Heart left ventricle (tissue), 16 donors: ENCODE data around the gene LRRC2. TPM values are rescaled to one million over a fixed set of nuclear protein-coding genes. Genes with fewer than 3 reads are reported as not detected.

Source experiments
- ATAC-seq, 4 donors: fragments of 200-7000 bp; cut with Tn5 transposase; one replicate each; pipeline ENCODE4 v1.9.1; 2020 to 2022; ENCODE audit warnings: moderate library complexity in 4 of 4, mild to moderate bottlenecking in 3 of 4, moderate number of reproducible peaks in 1 of 4
- DNase-seq, 5 donors: peaks; one replicate each; pipeline ENCODE4 v3.0.0-alpha.2; 2020
- H3K27ac ChIP-seq, 12 donors: fragments of 200-600 bp; sonication (generic) in 4 of 12; one replicate each; pipeline versions ENCODE4 v1.5.0 to v1.8.0; 2016 to 2022; ENCODE audit warnings: mild to moderate bottlenecking in 2 of 12
- H3K27me3 ChIP-seq, 9 donors: fragments of 200-600 bp; sonication (generic) in 2 of 9; one replicate each; pipeline versions ENCODE4 v1.5.1 to v1.8.0; 2016 to 2022; ENCODE audit warnings: mild to moderate bottlenecking in 3 of 9
- H3K36me3 ChIP-seq, 9 donors: fragments of 200-600 bp; sonication (generic) in 2 of 9; one replicate each; pipeline versions ENCODE4 v1.5.0 to v1.8.0; 2018 to 2022; ENCODE audit warnings: mild to moderate bottlenecking in 2 of 9
- H3K4me1 ChIP-seq, 12 donors: fragments of 200-600 bp; sonication (generic) in 4 of 12; one replicate each; pipeline versions ENCODE4 v1.5.0 to v1.8.0; 2016 to 2022; ENCODE audit warnings: mild to moderate bottlenecking in 3 of 12
- H3K4me3 ChIP-seq, 12 donors: fragments of 200-600 bp; sonication (generic) in 4 of 12; one replicate each; pipeline versions ENCODE4 v1.5.0 to v1.8.0; 2017 to 2022; ENCODE audit warnings: mild to moderate bottlenecking in 9 of 12, moderate library complexity in 4 of 12
- H3K9me3 ChIP-seq, 12 donors: fragments of 200-600 bp; sonication (generic) in 4 of 12; one replicate each; pipeline versions ENCODE4 v1.5.0 to v1.8.0; 2016 to 2022; ENCODE audit warnings: mild to moderate bottlenecking in 1 of 12
- CTCF ChIP-seq, 12 donors: fragments of 200-600 bp; sonication (generic) in 4 of 12; IDR thresholded peaks; one replicate each; pipeline versions ENCODE4 v1.5.0 to v1.8.0; 2018 to 2022; ENCODE audit warnings: antibody characterized with exemption in 12 of 12, mild to moderate bottlenecking in 5 of 12
- POLR2A ChIP-seq, 2 donors: fragments of 450-650 bp; IDR thresholded peaks; one replicate each; pipeline ENCODE4 v1.6.1; 2017; ENCODE audit warnings: antibody characterized with exemption in 2 of 2, mild to moderate bottlenecking in 2 of 2, moderate library complexity in 2 of 2
- WGBS, 4 donors: extraction: QIAGEN DNeasy Blood & Tissue Kit in 2 of 4; methylation state at CpG; one replicate each; pipeline versions ENCODE4 v1.1.5 to v1.1.7; 2013 to 2018; 5-methylcytosine and 5-hydroxymethylcytosine counted together
- intact Hi-C, 10 donors: fragments of 100-400 bp; cut with DNase I; formaldehyde crosslinking; loops; one replicate each; pipeline versions ENCODE4 v1.11.1 to v1.14.2; 2022
- polyA plus RNA-seq, 2 donors: library from polyadenylated mRNA; stranded (reverse); fragments of 200-250 nt; gene quantifications; one replicate each; pipeline ENCODE4 v1.2.3, GENCODE V29; 2013
- total RNA-seq, 9 donors: library from RNA; depleted of rRNA in 2 of 9; stranded (reverse); fragments of >200 nt in 2 of 9; fragmentation: NEBNext Ultra II Directional in 3 of 9; extraction: Animal tissue kit (Norgen Biotek cat#: 25700) in 3 of 9; gene quantifications; one replicate each; pipeline versions ENCODE4 v1.1.0 to v1.2.4, GENCODE V29; 2016 to 2023
- donor health status: ischemic (EF 13 %, LVEDD 7.1; RV severe dilation, severe dysfunction).
- donor health status: healthy with polysubstance abuse.
- donor health status: DM: no; HTN: yes; CAD: no.
- donor health status: DM: no; HTN: no; CAD: no.
- donor health status: ischemic (EF 25% LVEDD 6.9; RV normal size, moderate dysfunction).
- donor health status: ischemic (EF 25% LVEDD 5.7; RV mildly dilated, moderate dysfunction).
- donor health status: healthy.
- donor health status: DM: yes; HTN: yes; CAD: no.
- donor health status: ischemic (EF 35%, LVEDD 5.7; RV mildly dilated, moderate dysfunction).
- donor health status: nonischemic (EF 11% LVEDD 7.7; RV severe dilation, severe dysfunction).
- donor health status: DM: yes; HTN: yes; CAD: no.
- donor health status: PGD.
- donor health status: ischemic (EF 29% LVEDD 5.4; RV normal size, mild dysfunction).
- donor health status: nonischemic (EF 23%, LVEDD 6.1; RV moderate dilation, normal function).

LRRC2 gene
- total and polyA plus RNA-seq, 11 donors, result 20.7 to 147 (median 83.7) TPM

- WGBS, 4 donors, result 2 to 5% (median 3%) methylated on average over 17 to 21 of the region's 21 CpGs
Measured at GRCh38 chr3:46565607-46566039, 479 bp downstream of the LRRC2 start.

DNA sequence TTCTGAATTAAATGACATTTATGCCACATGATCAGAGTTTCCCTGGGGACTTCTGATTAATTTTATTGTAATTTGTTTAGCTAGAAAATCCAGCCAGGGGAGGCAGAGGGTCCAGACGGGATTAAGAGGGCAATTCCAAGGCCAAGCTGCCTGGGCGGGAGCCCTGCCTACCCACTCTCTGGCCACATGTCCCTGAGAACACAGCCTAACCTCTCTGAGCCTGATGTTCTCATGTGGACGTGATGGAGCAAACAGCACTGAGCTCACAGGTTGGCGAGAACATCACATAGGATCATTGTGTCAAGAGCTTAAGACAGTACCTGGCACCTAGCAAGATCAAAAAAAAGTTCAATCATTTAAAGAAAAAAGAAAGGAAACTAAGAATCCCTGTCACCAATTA is 1.0 kb downstream of the LRRC2 start:
- no peak for DNase-seq
- ATAC-seq, result peak in 3 of 4 donors; percentile 12 to 18 (median 14)
- WGBS, 4 donors, result 52 to 59% (median 54%) methylated on average over 4 of the region's 4 CpGs
- intact Hi-C loops, result loop anchor here in 4 of 10 donors (5.0 to 10.0 kb wide), 4 partner anchors 62 to 100 kb away; no protein-coding TSS in a partner anchor
- Histone ChIP-seq H3K9me3 (peaks cover 0 to 20% (median 0%) of the 10 kb centered on the region in 12 donors), H3K4me1 (peaks cover 0 to 48% (median 13%) of the 10 kb centered on the region in 12 donors), H3K4me3 (peak overlapping the region; percentile 21 to 72 (median 66)), H3K27ac (peak overlapping the region; percentile 80 to 99 (median 92)), H3K27me3 (peaks cover 0 to 24% (median 0%) of the 10 kb centered on the region in 9 donors), H3K36me3 (no peaks in the 10 kb centered on the region)
- TF ChIP-seq POLR2A (IDR thresholded peaks at IDR 0.05) (no peak), CTCF (IDR thresholded peaks at IDR 0.05) (no peak)

More at GRCh38 chr3:46565607-46566039, 479 bp downstream of the LRRC2 start:
- Histone ChIP-seq H3K4me3 (peak overlapping the region; percentile 21 to 72 (median 66)), H3K4me1 (peaks cover 0 to 43% (median 12%) of the 10 kb centered on the region in 12 donors), H3K36me3 (no peaks in the 10 kb centered on the region), H3K9me3 (peaks cover 0 to 20% (median 0%) of the 10 kb centered on the region in 12 donors), H3K27ac (peak overlapping the region; percentile 80 to 99 (median 92)), H3K27me3 (peaks cover 0 to 24% (median 0%) of the 10 kb centered on the region in 9 donors)
- TF ChIP-seq POLR2A (IDR thresholded peaks at IDR 0.05), result peak in 1 of 2 donors; percentile 39
- TF ChIP-seq CTCF (IDR thresholded peaks at IDR 0.05), result peak in 5 of 12 donors; percentile 8 to 37 (median 29)
- ATAC-seq (peak; percentile 30 to 44 (median 37)), DNase-seq (peak; percentile 38 to 74 (median 63))
- intact Hi-C loops, result loop anchor here in 4 of 10 donors (5.0 to 10.0 kb wide), 4 partner anchors 62 to 99 kb away; no protein-coding TSS in a partner anchor

GRCh38 chr3:46564190-46565021 is 1.7 kb downstream of the LRRC2 start:
- no peaks in the 10 kb centered on the region for H3K36me3 ChIP-seq
- peaks cover 0 to 55% (median 16%) of the 10 kb centered on the region in 12 donors for H3K4me1 ChIP-seq
- WGBS, 4 donors, result 52 to 66% (median 62%) methylated on average over 5 of the region's 5 CpGs
- peak overlapping the region; percentile 80 to 99 (median 92) for H3K27ac ChIP-seq
- H3K4me3 ChIP-seq, result peak overlapping the region; percentile 21 to 72 (median 66)
- no peak for TF ChIP-seq CTCF (IDR thresholded peaks at IDR 0.05)
- no peak for TF ChIP-seq POLR2A (IDR thresholded peaks at IDR 0.05)
- H3K27me3 ChIP-seq, result peaks cover 0 to 24% (median 0%) of the 10 kb centered on the region in 9 donors
- peaks cover 0 to 14% (median 0%) of the 10 kb centered on the region in 12 donors for H3K9me3 ChIP-seq
- DNase-seq (peak in 4 of 5 donors; percentile 76 to 88 (median 82)), ATAC-seq (peak; percentile 75 to 85 (median 81))
- intact Hi-C loops, result loop anchor here in 4 of 10 donors (5.0 to 10.0 kb wide), 4 partner anchors 63 to 100 kb away; no protein-coding TSS in a partner anchor

GRCh38 chr3:46561951-46562350 is 4.2 kb downstream of the LRRC2 start:
- peak overlapping the region; percentile 63 to 99 (median 90) for H3K27ac ChIP-seq
- TF ChIP-seq POLR2A (IDR thresholded peaks at IDR 0.05) (no peak), CTCF (IDR thresholded peaks at IDR 0.05) (no peak)
- DNase-seq (no peak), ATAC-seq (no peak)
- intact Hi-C loops, result loop anchor here in 2 of 10 donors (10.0 kb wide), 2 partner anchors 73 to 103 kb away; no protein-coding TSS in a partner anchor
- H3K4me1 ChIP-seq, result peaks cover 0 to 75% (median 32%) of the 10 kb centered on the region in 12 donors
- H3K9me3 ChIP-seq, result peaks cover 0 to 11% (median 0%) of the 10 kb centered on the region in 12 donors
- H3K4me3 ChIP-seq, result no peak overlapping the region
- H3K27me3 ChIP-seq, result peaks cover 0 to 24% (median 0%) of the 10 kb centered on the region in 9 donors
- H3K36me3 ChIP-seq, result no peaks in the 10 kb centered on the region
- 80 to 100% (median 96%) methylated on average over 1 of the region's 1 CpG for WGBS, 4 donors
